HG02981 (cell line): Measurements from ENCODE around the gene VPS37C.

Source experiments
- ATAC-seq: cut with Tn5 transposase; IDR thresholded peaks from one replicate; pipeline ENCODE4 v1.9.1; 2021; ENCODE audit warnings: mild to moderate bottlenecking, moderate library complexity; ENCODE audit not compliant: unreplicated experiment

VPS37C gene

DNA sequence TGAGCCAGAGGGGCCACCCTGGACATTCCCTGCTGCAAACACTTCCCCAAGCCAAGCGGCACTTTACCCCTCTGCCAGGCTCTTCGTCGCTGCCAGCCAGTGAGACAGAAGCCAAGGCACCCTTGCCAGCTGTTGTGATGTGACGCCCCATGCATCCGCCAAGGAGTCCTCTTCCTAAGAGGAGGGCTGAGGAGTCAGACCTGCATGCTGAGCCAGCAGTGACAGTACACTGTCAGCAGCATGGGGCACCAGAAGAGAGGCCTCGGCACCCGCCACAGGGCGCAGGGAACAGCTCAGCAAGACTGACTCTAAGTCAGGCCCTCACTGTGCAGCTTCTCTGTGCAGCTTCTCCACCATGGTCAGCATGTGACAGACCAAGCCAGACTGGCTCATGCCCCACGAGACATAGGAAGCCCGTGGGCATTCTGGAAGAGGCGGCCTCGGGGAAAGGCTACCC is 26.4 kb downstream of the VPS37C start:
- ATAC-seq = no peak

DNA sequence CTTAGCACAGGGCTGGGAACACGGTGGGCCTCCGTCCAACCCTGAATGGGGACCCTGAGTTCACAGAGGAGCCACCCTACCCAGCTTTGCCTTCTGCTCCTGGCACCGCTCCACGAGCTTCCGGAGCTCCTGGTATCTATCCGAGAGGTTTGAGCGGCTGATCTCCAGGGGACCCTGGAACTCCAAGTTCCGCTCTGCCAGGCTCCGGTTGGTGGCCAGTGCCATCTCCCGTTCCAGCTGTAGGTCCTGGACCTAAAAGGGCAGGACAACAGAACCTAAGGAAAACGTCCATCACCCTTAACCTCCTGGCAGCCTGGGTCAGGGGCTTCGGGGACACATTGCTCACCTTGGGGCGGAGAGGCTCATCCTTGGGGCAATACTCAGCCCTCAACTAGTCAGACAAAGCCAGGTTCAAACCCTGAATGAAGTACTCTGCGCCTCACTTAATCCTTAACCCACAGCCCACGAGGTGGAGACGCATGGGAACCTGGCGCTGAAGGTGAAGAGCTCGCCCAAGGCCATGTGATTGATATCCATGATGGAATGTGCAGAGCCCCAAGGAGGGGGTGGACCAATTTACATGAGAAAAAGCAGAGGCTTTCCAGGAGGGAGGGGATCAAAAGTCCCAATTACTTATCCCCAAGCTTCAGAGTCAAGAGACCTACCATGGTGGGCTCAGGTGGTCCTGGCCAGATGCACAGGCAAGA is 27.1 kb downstream of the VPS37C start:
- no peak for ATAC-seq

DNA sequence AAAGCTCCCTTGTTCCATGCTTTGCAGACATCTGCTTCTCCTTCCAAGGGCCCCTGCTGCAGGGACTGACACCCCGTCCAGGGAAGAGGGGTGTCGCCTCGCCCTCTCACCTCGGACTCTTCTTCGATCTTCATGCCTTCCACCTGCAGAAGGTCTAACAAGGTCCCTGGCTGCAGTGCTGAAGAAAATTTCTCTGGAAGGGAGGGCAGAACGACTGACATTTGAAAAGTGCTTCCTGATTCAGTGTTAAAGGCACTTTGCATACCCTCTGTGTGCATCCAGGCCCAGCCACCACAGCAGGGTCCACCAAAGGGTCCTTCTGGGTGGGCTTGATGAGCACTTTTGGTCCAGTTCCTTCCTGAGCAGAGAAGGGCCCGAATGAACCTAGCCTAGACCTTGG is 28.1 kb downstream of the VPS37C start:
- no peak for ATAC-seq

DNA sequence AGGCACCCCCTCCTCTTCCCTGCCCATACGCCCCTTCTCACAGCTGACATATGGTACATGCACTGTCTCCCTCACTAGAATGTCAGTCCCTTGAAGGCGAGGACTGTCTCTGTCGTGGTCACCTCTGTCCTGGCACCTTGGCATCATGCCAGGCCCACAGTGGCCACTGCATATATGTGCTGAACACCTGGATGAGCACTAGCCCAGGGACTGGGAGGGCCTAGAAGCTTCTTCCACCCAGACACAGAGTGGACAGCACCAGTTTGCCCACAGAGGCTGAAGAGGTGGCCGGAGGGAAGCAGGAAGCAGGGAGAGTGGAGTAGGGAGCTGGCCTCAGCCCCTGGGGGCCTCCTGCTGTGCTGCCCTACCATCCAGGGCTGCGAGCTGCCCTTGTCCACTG is 28.6 kb downstream of the VPS37C start:
- no peak for ATAC-seq

DNA sequence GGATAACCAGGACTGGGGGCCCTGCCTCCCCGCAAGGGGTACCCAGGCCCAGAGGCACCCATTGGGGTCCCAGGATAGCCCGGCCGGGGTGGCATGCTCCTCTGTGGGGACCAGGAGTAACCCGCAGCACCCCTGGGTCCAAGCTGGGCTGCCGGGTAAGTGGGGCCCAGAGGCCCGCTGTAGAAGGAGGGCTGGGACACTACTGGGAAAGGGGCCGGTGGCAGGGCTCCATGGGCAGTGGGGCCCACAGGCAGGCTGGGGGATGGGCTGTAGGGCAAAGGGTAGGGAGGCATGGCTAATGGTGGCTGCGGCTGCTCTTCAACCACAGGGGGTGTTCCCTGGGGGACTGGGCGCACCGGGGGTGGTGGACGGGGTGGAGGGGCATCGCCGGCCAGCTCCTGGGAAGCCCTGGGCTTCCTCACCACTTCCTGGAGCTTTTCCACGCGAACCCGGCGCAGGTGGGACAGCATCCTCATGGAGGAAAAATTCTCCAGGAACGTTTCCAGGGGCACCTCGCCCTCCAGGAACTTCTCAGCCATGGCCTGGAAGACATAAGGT is 29.1 kb downstream of the VPS37C start:
- ATAC-seq = no peak

DNA sequence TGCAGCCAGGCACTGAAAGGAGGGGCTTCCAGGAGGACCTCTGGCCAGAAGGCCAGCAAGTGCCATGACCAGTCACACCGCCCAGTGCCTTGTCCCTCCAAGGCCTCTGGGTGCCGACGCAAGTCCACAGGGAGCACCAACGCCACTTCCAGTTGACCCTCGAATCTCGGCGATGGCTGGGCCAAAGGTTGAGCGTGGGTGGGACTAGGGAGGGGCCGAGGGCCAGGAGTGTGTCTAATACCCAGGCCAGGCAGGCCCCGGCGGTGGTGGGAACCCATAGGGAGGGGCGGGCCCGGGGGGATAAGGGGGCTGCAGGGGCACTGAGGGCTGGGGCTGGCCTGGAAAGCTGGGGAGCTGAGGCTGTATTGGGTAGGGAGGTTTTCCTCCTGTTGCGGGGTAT is 29.6 kb downstream of the VPS37C start:
- no peak for ATAC-seq

DNA sequence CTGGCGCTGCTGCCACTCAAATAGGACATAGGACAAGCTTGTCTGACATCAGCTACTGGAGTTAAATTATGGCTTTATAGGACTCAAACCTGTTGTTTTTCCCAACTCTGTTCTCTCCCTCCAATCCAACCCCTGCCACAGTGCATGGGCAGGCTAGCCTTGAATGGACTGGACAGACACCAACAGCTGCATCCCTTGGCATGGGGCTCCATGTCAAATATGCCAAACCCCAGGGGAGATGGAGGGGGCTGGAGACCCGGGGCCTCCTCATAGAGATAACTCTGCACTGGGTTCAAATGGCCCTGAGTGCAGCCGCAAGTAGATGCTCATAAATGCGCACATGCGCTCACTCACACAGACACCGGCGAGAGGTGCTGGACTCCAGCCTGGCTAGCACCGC is 30.0 kb downstream of the VPS37C start:
- no peak for ATAC-seq

DNA sequence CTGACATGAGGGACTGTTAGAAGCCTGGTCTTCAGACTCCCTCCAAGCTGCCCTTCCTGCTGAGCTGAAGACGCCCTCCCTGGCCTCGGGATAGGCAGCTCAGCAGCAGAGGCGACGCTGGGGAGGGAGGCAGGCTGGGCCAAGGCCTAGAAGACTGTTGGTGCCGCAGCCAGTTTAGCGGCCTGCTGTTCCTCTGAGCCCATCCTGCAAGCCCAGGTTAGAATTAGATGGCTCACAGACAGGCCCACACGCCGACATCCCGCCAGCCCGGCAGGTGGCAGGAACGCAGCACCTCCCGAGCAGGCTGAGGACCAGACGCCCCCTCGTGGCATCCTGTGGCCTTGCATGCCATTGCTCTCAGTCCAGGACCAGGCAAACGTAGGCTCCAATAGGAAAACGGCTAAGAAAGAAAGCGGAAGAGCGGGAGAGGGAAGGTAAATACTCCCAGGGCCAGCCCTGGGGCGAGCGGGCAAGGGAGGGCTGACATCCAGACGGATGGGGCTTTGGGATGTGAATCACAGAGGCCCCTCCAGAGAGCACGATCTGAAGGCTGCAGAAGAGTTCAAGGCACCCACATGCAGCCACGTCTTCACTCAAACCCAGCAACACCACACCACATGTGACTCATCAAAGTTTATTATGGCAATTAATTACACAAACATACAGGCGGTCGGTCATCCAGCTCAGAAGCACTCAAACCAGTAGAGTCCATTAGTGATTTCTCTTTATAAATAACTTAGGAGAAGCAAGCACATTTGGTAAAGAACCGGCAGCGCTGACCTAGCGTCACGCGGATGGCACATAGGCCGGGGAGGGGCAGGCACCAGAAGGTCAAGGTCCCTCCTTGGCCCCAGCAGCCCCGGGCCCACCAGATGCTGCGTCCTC is 31.3 kb downstream of the VPS37C start:
- ATAC-seq = peak; percentile 84

DNA sequence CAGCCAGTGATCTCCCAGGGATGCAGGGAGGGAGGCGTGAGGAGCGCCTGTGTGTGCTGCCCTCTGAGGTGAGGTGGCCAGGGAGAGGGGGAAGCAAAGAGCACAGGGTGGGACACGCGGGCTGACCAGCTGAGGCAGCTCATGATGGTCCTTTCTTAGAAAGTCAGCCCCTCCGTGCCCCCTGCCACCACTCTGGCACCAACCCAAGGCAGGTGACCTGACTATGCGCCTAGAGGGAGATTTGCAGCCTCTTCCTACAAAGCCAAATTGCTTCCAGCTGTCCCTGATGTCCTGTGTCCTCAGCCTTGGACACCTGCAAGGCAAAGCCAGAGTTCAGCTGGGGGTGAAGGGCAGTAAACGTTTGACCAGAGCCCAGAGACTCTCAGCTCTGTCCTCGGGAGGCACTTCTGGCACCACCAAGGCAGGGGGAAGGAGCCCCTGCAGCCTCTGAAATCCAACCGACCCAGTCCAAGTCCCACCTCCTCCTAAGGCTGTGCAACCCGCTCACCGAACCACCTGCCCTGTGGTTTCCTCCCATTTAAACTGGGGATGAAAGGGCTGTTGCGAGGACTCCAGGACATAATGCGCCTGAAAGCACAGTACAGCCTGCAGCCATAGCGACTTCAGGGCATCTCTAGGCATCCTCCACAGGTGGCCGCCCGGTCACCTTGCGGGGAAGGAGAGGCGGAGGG is 32.1 kb downstream of the VPS37C start:
- no peak for ATAC-seq

DNA sequence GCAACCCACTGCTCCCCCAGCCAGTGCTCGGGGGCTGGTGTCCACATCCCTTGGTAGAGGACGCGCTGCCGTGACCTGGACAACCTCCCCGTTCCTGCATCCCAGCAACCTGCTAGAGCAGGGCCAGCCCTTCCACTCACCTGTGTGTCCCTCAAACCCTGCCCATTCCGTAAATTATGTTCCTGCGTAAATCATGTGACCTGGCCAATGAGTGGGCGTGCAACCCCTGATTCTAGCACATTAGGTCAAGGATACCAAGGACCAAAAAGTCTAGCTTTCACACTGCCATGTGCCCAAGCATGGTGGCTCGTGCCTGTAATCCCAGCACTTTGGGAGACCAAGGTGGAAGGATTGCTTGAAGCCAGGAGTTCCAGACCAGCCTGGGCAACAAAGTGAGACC is 33.2 kb downstream of the VPS37C start:
- ATAC-seq = no peak

DNA sequence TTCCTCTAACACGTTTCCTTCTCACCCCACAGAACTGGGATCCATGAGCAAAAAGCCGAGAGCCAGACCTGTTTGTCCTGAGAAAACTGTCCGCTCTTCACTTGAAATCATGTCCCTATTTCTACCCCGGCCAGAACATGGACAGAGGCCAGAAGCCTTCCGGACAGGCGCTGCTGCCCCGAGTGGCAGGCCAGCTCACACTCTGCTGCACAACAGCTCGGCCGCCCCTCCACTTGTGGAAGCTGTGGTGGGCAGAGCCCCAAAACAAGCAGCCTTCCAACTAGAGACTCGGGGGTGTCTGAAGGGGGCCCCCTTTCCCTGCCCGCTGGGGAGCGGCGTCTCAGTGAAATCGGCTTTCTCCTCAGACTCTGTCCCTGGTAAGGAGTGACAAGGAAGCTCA is 35.0 kb downstream of the VPS37C start:
- no peak for ATAC-seq

DNA sequence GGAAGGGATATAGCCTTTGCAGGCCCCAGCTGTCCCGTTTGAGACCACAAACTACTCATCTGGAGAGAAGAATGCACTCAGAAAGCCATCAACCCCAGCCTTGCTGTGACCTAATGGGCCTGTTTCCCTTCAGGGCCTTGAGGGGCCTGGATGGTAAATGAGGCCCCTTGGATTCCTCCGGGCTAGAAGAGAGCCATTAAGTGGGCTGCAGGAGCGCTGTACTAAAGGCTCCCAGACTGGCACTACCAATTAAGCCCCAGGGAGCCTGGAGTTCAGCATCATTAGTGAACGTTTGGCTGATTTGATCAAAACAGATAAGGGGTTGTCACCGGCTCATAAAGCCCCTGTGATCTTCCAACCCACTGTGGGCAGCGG is 35.9 kb downstream of the VPS37C start:
- no peak for ATAC-seq

DNA sequence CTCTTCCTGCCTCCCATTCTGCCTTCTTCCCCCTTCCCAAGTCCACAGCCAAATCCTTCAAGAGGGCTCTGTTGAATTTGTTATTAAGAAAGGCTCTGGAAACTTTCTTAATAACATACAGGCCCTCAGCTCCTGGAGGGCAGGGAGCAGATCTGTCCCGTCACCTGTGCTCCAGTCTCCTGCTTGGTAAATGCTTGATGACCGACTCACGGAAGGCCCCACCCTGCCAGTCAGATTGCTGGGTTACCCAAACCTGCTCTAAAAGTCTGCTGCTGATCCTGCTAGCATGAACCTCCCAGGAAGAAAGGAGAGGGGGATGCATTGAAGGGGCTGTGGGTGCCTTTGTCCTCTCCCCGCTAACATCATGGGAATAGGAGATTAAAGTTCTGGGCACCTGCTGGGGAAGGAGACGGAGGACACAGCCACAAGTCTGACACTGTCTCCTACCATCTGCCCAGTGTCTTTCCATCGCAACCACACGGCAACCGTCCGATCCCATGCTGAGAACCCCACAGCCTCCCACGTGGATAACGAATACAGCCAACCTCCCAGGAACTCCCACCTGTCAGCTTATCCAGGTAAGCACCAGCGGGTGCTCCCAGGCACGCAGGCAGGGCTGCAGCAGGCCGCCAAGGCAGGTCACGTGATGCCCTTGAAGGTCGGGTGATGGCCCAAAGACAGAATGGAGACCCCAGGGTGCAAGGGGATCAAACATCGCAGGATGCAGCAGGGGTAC is 36.5 kb downstream of the VPS37C start:
- no peak for ATAC-seq

DNA sequence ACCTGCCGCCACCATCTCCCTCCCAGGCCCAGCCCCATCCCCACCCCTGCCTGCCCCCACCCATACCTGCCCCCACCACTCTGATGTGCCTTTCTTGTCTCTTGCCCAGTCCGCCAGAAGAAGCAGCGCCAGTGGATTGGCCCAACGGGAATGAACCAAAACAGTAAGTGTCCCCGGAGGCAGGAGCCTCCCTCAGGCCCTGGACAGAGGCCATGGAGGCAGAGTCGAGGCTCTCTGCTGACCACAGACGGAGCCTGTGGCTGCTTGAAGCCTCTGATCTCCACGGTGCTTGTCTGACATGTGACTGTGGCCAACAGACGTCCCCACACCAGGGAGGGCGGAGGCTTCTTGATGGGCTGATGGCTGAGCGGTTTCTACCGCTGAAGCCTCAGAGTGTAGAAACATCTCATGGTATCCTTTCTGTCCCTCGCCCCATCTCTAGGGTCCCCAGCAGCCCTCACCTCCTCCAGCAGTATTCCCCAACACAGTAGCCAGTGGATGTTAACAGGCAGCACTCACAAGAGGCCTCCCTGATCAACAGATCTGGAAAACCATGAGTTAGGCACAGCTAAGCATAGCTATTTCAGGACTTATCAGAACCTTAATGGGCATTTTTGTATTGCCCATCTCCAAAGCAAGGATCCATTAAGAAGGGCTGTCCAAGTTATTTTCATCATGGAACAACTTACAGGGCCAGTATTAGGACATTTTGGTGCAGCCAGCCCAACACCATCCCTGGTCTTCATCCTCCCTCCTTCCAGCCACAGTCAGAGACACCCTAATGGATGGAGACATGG is 37.3 kb downstream of the VPS37C start:
- ATAC-seq = no peak

DNA sequence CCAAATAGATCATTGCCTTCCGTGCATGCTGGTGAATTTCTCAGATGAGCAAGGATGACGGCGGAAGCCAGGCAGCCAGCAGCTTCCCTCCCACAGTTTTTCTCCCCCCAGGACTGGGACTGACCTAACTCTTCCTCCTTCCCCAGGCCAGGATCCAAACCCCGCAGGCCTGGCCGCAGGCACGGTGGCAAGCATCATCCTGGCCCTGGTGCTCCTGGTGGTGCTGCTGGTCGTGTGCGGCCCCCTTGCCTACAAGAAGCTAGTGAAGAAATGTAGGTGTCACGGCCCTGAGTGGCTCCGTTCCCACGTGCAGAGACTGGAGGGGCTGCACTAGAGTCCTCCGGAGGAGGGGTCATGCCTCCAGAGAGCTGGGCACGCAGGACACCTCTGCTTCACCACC is 38.5 kb downstream of the VPS37C start:
- no peak for ATAC-seq

DNA sequence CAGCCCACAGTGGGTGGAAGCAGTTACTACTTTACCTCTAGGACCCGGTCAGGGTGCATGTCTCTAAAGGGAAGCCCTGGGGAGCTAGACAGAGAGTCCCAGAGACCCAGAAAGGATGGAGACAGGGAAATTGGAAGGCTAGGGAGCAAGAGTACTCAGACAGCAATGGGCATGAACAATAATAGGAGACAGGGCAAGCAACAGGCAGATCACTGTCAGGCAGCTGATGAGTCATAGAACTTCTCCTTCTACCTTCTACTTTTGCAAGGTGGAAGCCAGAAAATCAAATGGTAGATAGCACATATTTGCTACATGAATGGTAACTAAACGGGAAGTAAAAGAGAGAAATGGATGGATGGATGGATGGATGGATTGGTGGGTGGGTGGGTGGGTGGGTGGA is 39.3 kb downstream of the VPS37C start:
- ATAC-seq = no peak

DNA sequence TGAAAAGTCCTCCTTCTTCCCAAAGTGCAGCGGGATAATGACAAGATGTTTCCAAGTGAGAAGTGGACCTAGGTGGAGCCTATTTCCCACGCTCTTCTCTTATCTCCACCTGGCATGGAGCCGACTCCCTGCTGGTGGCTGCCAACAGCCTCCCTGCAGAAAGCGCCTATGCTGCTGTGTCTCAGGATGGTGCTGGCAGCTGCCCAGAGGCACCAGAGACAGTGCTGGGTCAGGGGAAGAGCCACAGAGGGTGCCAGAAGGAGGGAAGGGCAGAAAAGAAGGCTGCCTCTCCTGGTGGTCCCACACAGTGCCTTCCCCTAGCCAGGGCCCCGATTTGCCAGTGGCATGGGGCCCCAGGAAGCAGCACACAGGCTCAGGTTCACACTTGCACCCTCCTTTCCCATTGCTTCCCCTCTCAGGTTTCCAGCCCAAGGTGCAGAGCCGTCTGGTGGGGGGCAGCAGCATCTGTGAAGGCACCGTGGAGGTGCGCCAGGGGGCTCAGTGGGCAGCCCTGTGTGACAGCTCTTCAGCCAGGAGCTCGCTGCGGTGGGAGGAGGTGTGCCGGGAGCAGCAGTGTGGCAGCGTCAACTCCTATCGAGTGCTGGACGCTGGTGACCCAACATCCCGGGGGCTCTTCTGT is 39.9 kb downstream of the VPS37C start:
- ATAC-seq = no peak

DNA sequence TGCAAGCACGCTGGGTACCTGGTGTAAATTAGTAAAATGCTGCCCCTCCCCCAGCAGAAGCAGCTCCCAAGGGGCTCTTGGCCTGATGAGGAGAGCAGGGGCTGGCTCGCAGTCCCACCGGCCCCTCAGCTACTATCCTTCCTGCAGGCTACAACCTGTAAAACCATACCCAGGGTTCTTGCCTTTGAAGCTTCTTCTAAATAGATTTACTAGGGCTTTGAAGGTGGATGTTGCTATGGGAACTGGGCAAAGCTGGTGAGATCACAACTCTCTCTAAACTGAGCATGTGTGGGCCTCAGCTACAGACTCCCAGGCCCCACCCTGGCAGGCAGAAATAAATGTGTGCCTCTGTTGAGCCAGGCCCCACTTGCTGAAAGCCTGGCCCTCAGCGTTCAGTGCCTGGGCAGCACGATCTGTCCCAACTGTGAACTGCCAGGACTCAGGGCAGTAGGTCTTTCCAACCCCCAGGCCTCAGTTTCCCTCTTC is 40.5 kb downstream of the VPS37C start:
- no peak for ATAC-seq

DNA sequence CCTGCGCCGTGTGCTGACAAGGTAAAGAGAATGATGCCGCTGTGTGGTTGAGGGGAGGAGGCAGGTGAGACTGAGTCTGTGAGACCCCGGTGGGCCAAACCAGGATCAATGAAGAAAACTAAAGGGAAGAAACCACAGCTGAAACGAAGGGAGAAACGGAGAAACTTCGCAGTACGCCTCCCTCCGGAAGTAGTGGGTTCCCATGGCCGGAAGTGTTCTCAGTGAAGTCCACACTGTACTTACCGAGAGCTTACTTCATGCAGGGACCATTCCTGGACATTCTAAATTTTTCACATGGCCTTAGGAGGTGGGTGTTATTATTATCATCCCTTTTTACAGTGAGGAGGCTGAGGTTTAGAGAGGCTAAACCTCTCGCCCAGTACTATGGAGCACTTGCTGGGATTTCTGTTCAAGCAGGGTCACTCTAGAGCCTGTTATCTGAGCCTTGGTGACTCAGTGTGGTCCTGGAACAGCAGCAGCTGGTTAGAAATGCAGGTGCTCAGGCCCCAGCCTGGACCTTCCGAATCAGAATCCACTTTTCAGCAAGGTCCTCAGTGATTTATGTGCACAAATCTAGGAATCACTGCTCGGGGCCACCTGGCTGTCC is 41.0 kb downstream of the VPS37C start:
- ATAC-seq = no peak
